Lower leg skin (tissue), 4 donors: Measurements from ENCODE around the gene ADARB2. TPM values are rescaled to one million over a fixed set of nuclear protein-coding genes. Genes with fewer than 3 reads are reported as not detected.

ENCODE experiments used
- DNase-seq, 2 donors: peaks; one replicate each; pipeline ENCODE4 v3.0.0-alpha.2; 2019; ENCODE audit warnings: low spot score in 2 of 2
- H3K4me3 ChIP-seq: fragments of 200-600 bp; sonication (generic); 2 replicates; pipeline ENCODE4 v1.5.1; 2017; ENCODE audit warnings: mild to moderate bottlenecking, low read depth; ENCODE audit not compliant: poor library complexity, severe bottlenecking
- CTCF ChIP-seq, 3 donors: fragments of 450-650 bp; IDR thresholded peaks; one replicate each; pipeline ENCODE4 v1.5.1; 2016; ENCODE audit warnings: antibody characterized with exemption in 3 of 3, mild to moderate bottlenecking in 3 of 3, moderate library complexity in 2 of 3
- POLR2A ChIP-seq, 2 donors: fragments of 450-650 bp; IDR thresholded peaks; one replicate each; pipeline ENCODE4 v1.6.1; 2016 to 2017; ENCODE audit warnings: antibody characterized with exemption in 2 of 2, mild to moderate bottlenecking in 1 of 2, moderate library complexity in 1 of 2
- WGBS, 2 donors: methylation state at CpG; one replicate each; pipeline ENCODE4 v1.1.5; 2018; 5-methylcytosine and 5-hydroxymethylcytosine counted together
- intact Hi-C: fragments of 100-400 bp; cut with DNase I; formaldehyde crosslinking; loops from one replicate; pipeline ENCODE4 v1.15.0; 2023; ENCODE audit warnings: low total_unique reads
- total RNA-seq, 4 donors: library from RNA; depleted of rRNA; stranded (reverse); fragments of >200 nt; gene quantifications; one replicate each; pipeline ENCODE4 v1.1.0, GENCODE V29; 2016

The ADARB2 gene
- total RNA-seq, 4 donors from 2014 or later = 0.72 to 3.6 (median 1.8) TPM

- DNase-seq = no peak
- intact Hi-C loops = no loop called here
- WGBS, 2 donors = 90 to 91% methylated on average over 7 of the region's 7 CpGs
- TF ChIP-seq POLR2A (IDR thresholded peaks at IDR 0.05) (no peak), CTCF (IDR thresholded peaks at IDR 0.05) (no peak)
- H3K4me3 ChIP-seq = no peak overlapping the region
These were observed 158.2 kb downstream of the ADARB2 start for GRCh38 chr10:1579141-1579491.

- WGBS, 2 donors = 82 to 89% methylated on average over 18 of the region's 19 CpGs
- H3K4me3 ChIP-seq = no peak overlapping the region
- intact Hi-C loops = no loop called here
- peak in 1 of 2 donors; percentile 53 for DNase-seq
- TF ChIP-seq POLR2A (IDR thresholded peaks at IDR 0.05) (no peak), CTCF (IDR thresholded peaks at IDR 0.05) (no peak)
These were observed 158.8 kb downstream of the ADARB2 start for GRCh38 chr10:1578392-1579140.

GRCh38 chr10:1577945-1578344 lies 159.4 kb downstream of the ADARB2 start:
- no peak overlapping the region for H3K4me3 ChIP-seq
- intact Hi-C loops = no loop called here
- no peak for TF ChIP-seq CTCF (IDR thresholded peaks at IDR 0.05)
- no peak for TF ChIP-seq POLR2A (IDR thresholded peaks at IDR 0.05)
- WGBS, 2 donors = 75 to 84% methylated on average over 8 of the region's 8 CpGs
- DNase-seq = peak in 1 of 2 donors; percentile 61

GRCh38 chr10:1577373-1577770 lies 160.0 kb downstream of the ADARB2 start:
- TF ChIP-seq POLR2A (IDR thresholded peaks at IDR 0.05) = no peak
- DNase-seq = peak in 1 of 2 donors; percentile 76
- WGBS, 2 donors = 81 to 85% methylated on average over 8 to 9 of the region's 9 CpGs
- H3K4me3 ChIP-seq = no peak overlapping the region
- intact Hi-C loops = no loop called here

- H3K4me3 ChIP-seq = no peak overlapping the region
- TF ChIP-seq CTCF (IDR thresholded peaks at IDR 0.05) (no peak), POLR2A (IDR thresholded peaks at IDR 0.05) (no peak)
- intact Hi-C loops = no loop called here
- WGBS, 2 donors = 82 to 87% methylated on average over 15 of the region's 16 CpGs
- DNase-seq = peak in 1 of 2 donors; percentile 49
These were observed 160.6 kb downstream of the ADARB2 start for GRCh38 chr10:1576467-1577372.
